ENCODE results near the gene PDX1. TPM values are rescaled to one million over a fixed set of nuclear protein-coding genes. Genes with fewer than 3 reads are reported as not detected.

PDX1 gene
- not detected for polyA plus RNA-seq (ENCODE audit: insufficient read length in 4 of 4)

DNA sequence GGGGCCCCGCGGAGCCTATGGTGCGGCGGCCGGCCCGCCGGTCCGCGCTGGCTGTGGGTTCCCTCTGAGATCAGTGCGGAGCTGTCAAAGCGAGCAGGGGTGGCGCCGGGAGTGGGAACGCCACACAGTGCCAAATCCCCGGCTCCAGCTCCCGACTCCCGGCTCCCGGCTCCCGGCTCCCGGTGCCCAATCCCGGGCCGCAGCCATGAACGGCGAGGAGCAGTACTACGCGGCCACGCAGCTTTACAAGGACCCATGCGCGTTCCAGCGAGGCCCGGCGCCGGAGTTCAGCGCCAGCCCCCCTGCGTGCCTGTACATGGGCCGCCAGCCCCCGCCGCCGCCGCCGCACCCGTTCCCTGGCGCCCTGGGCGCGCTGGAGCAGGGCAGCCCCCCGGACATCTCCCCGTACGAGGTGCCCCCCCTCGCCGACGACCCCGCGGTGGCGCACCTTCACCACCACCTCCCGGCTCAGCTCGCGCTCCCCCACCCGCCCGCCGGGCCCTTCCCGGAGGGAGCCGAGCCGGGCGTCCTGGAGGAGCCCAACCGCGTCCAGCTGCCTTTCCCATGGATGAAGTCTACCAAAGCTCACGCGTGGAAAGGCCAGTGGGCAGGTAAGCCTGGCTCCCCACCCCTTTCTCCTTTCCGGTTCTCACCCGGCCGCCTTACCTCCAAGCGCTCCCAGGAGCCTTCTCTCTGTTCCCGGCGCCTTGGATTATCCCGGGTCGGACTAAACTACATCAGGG is at the start of gene PDX1:
Gene PDX1, plus strand, starts transcription at position 67 of the 743 bp plus-strand sequence. Its CDS starts 139 bp downstream, at position 206.
- DNase-seq (ENCODE audit: low read depth in 4 of 4, low spot score in 3 of 4): no peak

DNA sequence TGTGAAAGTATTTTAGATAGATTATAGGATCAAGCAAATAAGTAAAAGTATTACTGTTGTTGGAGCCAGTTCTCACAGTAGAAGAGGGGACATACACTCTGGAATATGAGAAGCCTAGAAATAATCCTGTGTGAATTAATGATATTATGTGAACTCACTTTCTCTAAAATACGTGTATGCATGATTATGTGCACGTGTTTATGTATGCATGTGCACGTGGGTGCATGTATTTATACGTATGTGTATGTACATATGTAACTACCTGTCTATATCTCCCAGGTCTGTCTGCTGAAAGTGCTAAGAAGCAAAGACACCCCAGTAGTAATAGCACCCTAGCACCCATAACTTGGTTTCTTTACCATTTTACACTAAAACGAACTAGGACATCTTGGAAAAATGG is 41.5 kb upstream of the PDX1 start:
- DNase-seq (ENCODE audit: low read depth in 4 of 4, low spot score in 3 of 4): no peak

DNA sequence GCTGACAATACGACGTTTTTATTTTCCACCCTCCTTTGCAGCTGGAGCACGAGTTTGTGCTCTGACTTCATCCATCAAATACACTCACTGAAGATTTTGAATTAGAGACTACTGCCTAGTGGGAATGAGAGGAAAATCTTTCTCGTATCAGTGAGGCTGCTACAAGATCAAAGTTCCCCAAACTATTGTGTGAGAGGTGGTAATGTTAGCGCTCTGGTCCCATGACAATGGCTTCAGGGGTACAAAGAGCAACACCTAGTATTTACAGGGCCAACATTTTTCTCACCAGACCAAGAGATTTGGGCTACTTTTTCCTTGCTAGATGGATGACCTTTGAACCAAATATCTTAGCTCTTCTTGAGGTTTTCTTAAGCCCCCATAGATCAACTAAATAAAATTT is 30.3 kb upstream of the PDX1 start:
- no peak for DNase-seq (ENCODE audit: low read depth in 4 of 4, low spot score in 3 of 4)

DNA sequence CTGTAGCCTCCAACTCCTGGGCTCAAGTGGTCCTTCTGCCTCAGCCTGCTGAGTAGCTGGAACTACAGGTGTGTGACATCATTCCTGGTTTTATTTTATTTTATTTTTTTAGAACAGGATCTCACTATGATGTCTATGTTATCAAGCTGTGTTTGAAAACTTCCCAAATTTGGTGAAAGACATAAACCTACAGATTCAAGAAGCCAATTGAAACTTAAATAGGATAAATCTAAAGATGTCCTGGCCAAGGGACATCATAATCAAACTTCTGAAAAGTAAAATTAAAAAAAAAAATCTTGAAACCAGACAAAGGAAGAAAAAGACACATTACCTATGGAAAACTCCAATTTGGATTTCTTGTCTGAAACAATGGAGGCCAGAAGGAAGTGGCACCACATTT is 23.1 kb upstream of the PDX1 start:
- DNase-seq (ENCODE audit: low read depth in 4 of 4, low spot score in 3 of 4): no peak

DNA sequence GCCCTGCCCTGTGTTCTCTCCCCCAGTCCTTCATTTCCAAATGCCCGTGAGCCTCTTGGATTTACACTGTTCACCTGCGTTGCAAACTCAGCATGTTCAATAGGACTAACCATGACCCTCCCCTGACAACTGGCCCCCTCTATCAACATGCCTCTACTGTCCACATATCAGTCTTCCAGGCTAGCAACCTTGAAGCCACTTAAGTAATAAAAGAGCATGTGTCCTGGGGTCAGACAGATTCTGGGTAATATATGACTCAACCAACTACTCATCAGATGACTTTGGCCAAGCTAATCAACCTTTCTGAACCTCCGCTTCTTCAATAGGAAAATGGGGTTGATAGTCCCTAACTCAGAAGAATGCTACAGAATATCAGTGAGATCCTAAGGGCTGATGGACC is 15.1 kb upstream of the PDX1 start:
- DNase-seq (ENCODE audit: low read depth in 4 of 4, low spot score in 3 of 4): no peak

DNA sequence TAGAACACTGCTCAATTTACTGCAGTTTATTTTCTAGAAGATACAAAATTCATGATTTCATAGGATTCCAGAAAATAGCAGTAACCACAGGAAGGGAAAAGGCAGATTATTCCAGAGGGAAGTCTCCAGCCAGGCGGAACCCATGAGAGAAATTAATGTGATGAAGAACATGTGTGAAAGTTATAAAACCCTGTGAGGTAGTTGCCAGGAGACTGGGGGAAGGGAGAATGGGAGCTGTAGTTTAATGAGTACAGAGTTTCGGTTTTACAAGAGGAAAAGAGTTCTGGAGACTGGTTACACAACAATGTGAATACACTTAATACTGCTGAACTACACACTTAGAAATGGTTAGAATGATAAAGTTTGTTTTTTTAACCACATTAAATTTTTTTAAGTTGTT is 14.2 kb upstream of the PDX1 start:
- DNase-seq (ENCODE audit: low read depth in 4 of 4, low spot score in 3 of 4): no peak

DNA sequence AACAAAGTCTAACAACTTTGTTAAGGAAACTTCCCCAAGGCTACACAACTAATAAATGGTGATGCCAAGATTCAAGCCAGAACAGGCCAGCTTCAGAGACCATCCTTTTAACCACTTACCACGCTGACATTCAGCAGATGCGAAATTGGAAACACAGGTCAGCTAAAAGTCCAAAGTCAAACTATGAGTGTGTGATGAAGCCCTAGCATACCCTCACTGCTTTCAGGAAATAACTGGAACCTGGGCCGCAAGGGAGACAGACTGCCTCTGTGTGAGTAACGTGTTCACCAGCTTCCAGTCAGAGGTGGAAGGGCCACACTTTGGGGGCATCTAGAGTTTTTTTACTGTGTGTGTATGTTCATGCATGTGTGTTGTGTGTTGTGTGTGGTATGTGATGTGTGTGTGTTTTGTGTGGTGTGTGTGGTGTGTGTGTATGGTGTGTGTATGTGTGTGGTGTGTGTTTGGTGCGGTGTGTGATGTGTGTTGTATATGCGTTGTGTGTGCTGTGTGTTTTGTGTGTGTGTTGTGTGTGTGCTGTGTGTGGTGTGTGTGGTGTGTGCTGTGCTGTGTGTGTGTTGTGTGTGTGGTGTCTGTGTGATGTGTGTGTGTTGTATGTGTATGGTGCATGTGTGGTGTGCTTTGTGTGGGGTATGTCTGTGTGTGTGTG is 12.5 kb upstream of the PDX1 start:
- no peak for DNase-seq (ENCODE audit: low read depth in 4 of 4, low spot score in 3 of 4)

DNA sequence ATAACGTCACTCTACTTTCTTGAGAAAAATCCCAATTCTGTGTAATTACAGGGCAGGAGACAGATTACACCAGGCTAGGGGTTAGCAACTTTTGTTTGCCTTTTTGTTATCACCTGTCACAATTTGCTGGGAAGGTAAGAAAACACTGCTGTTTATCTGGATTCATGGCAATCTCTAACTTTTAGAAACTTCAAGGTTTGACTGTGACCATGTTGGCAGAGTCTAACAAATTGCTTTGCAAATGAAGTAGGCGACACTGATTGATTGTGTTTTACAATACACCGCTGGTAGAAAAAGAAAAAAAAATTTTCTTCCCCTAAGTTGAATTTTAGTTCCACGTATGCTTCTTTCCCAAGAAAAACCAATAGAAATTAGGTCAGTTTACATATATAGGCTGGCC is 10.4 kb upstream of the PDX1 start:
- DNase-seq (ENCODE audit: low read depth in 4 of 4, low spot score in 3 of 4): no peak

DNA sequence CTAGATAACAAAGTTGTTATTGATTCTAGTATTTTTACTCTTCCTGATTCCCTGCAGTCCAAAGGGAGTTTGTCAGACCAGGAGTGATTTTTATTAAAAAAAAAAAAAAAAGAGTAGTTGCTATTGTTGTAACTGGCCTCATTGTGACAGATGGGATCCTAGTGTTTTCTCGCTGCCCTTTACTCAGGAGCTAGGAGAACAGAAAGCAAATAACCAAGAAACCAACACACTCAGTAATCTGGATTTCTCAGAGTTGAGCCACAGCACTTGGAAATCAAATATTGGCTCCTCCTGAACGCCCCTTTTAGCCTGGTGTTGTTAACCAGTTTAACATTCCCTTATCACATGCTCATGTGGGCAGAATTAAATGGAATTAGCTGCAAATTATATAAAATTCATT is 8.3 kb upstream of the PDX1 start:
- DNase-seq (ENCODE audit: low read depth in 4 of 4, low spot score in 3 of 4): no peak

DNA sequence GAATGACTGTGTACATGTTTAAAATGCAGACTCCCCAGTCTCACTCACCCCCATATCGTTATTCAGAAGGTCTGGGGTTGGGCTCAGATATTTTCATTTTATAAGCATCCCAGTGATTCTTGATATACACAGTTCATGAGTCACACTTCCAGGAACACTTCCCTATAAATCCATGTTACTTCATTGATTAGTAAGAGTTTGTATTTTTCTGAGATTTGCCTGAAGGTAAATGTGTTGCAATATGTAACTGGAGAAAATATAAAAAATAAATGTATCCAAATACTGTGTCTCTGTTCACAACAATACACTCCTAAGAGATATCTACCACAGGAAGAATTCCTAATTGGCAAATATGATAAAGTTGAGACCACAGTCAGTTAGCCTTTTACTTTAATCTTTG is 6.6 kb upstream of the PDX1 start:
- no peak for DNase-seq (ENCODE audit: low read depth in 4 of 4, low spot score in 3 of 4)

DNA sequence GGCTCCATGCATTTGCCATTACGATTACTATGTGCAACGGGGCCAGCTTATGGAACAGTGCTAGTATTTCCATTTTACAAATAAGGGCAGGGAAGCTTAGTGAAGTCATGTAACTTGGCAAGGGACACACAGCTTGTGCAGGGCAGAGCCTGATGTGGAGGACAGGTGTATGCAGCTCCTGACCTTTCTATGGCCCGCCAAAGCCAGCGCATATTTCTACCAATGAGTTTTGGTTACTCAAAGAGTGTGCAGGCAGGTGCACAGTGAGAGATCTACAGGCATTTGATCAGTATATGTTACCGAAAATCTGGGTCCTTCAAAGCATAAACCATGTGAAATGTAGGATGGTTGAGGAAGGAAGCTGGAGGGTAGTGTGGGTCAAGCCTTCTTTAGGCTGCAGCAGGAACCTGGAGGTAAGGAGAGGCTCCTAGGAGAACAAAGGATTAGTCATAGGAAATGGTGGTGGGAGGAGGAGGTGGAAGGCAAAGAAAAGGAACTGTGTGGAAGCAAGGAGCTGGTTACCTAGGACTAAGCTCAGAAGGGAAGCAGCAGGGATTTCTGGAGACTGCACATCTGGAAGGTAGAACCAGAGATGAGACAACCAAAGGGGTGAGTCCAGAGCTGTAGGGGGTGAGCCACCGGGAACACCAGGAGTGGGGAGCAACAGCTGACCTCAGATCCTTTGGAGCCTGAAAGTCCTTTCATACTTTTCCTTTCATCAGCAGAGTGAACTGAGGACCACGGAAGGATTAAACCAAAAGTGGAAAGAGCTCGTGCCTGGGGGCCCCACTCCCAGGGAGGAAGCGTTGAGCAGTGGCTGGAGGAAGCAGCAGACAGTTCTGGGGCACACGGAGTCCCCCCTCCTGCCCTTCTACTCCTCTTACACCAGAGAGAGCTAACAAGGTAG is 4.2 kb upstream of the PDX1 start:
- no peak for DNase-seq (ENCODE audit: low read depth in 4 of 4, low spot score in 3 of 4)

DNA sequence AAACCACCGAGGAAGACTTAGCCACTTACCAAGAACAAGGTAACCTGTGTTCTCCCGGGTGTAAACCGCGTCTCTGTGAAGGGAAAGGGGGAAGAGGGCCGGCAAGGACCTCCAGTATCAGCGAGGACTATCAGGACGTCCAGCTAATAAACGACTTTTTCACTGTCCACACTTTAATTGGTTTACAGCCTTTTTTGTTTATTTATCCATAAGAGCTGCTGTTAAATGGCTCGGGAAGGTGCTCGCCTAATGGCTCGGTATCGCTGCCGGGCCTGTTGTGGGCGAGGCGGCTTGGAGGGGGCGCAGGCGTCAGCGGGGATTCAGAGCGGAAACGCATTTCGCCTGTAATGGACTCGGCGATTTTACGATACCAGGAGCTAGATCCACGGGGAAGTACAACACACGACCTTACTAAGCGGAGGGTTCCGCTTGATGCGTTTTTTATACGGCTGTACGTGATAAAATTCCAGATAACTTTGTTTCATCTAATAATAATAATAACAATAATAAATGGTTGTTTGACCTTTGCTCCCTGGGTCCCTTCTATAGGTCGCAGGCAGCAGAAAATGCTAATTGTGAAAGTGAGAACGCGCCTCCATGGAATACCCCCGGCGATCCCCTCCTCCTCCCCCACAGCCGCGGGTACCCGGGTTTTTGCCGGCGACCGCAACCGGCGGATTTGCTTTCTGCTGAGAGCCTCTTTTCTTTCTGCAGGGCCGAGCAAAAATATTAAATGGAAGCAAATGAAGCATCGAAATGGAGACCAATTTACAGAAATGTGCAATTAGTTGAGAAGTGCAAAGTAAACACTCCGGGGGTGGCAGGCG is 2.5 kb upstream of the PDX1 start:
- no peak for DNase-seq (ENCODE audit: low read depth in 4 of 4, low spot score in 3 of 4)

DNA sequence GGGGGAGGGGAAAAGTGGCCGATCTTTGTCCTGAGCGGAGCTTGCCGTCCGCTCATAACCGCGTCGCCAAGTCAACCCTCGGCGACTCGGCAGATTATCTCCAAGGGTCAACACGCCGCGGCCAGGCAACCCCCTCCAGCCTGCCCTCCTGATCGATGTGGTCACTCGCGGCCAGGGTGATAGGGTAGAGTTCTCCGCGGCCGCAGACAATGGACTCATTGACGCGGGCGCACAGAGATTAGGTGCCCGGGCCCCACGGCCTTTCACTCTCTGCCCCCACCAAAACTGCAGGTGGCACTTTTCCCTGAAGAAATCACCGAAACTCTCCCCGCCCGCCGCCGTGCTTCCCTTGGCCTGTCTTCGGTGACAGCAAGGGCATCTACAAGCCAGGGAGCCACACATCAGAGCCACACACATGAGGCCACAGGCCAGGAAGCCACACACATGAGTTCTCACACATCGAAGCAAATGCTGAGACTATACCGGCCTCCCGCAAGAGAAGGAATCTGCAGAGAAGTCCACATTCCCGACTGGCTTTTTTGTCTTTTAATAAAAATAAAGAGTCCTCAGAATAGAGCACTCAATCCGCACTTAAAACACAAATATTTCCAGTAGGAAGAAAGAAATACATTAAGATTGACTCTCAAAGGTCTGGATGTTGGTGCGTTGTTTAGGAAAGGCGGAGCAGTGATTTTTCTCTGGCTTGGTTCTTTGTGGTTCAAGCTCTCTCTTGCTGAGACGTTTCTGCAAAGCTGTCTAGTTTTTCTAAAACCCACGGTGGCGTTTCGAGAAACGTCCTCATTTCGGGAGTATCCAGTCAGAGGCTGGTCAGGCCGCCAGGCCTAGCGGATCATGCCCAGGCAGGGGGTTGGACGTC is 1.5 kb upstream of the PDX1 start:
- DNase-seq (ENCODE audit: low read depth in 4 of 4, low spot score in 3 of 4): no peak

DNA sequence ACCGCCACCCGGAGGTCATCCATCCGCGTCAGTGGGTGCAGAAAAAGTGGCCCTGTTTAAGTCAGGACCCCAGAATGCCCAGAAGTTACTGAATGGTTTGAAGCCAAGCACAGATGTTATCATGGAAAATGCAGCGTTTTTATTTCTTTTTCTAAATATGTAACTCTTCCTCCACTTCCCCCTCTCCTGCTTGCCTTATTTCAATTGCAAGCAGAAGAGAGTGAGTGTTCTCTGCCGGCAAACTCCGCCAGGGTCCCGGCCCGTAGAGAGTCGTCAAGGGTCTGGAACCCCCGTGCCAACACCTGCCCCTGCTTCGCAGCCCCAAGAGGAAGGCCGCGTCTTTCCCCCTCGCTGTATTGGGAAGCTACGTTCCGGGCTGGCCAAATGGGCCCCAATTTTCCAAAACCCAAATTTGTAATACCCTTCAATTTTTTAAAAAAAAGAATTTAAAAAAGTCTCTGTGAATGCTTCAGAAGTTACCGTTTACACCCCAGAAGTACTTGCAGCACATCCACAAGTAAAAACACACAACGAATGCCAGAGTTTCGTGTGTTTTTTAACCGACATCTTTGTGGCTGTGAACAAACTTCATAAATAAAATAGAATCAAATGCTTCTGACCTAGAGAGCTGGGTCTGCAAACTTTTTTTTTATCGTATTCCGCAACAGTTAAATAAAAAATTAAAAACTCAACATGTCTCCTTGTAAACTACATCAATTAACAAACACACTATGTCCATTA is 712 bp upstream of the PDX1 start:
- DNase-seq (ENCODE audit: low read depth in 4 of 4, low spot score in 3 of 4): no peak

DNA sequence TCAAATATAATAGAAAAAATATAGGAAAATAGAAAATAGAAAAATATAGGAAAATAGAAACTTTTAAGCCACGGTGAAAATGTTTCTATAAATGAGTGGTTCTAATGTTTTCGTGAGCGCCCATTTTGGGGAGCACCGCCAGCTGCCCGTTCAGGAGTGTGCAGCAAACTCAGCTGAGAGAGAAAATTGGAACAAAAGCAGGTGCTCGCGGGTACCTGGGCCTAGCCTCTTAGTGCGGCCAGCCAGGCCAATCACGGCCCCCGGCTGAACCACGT is 204 bp upstream of the PDX1 start:
- no peak for DNase-seq (ENCODE audit: low read depth in 4 of 4, low spot score in 3 of 4)

DNA sequence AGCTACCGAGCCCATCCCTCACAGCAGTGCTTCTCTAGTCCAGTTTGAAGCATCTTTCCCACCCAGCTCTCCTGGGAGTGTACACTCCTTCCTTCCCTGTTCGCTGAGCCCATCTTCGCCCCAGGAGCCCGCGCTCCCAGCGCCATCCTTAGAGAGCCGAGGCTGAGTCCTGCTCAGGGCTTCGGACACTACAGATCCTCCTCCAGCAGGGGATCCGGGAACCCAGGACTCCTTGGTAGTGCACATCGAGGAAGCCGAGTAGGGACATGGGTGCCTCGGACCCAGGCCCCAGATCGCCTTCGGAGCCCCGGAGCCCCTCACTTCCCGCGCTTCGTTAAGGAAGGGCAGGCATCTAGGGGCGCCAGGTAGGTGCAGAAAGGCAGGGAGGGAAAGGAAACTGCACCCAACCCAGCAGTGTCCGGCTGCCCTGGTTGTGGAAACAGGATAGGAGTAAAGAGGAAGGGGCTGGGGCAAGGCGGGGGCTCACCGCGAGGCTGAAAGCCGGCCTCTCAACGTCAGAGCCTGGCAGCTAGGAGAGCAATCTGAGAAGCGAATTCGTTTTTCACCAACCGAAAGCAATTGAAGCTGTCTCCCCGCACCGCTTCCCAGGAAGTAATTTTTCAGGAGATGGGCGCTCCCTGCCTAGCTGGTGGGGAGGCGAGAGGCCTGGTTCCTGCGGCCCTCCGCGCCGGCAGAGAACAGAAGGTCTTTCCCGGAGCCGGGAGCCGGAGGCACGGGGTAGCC is 1.0 kb downstream of the PDX1 start:
- DNase-seq (ENCODE audit: low read depth in 4 of 4, low spot score in 3 of 4): no peak

DNA sequence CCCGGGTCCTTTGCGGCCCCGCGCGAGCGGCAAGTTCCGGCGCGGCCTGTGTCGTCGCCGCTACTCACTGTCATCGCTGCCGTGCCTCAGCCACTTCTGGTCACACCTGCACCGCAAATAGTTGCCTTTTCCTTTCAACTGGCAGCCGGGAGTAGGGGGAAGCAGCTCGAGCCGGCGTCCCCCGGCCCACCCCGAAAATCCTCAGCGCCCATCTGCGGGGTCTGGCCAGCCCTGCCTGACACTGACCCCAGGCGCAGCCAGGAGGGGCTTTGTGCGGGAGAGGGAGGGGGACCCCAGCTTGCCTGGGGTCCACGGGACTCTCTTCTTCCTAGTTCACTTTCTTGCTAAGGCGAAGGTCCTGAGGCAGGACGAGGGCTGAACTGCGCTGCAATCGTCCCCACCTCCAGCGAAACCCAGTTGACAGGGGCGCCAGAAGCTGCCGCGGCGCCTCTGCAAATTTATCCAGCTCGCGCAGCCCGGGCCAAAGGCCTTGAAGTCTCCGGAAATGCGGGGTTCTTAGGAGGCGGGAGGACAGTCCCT is 1.7 kb downstream of the PDX1 start:
- DNase-seq (ENCODE audit: low read depth in 4 of 4, low spot score in 3 of 4): no peak
